HepG2 (cell line): ENCODE results near the gene ZDHHC24. TPM values are rescaled to one million over a fixed set of nuclear protein-coding genes. Genes with fewer than 3 reads are reported as not detected.

Experiments
- AGO1 ChIP-seq: fragments of 200-400 bp; formaldehyde crosslinking; IDR thresholded peaks from 2 replicates; pipeline ENCODE4 v1.6.1; 2017; ENCODE audit warnings: mild to moderate bottlenecking, low read depth, low read length, moderate library complexity; ENCODE audit not compliant: poor library complexity, severe bottlenecking
- ARID5B ChIP-seq: IDR thresholded peaks from 2 replicates; pipeline ENCODE4 v1.4.0; 2020; ENCODE audit warnings: mild to moderate bottlenecking, missing genetic modification reagents
- CBFB ChIP-seq: sonication (generic); formaldehyde crosslinking; IDR thresholded peaks from 2 replicates; pipeline ENCODE4 v1.4.0; 2020; ENCODE audit warnings: missing genetic modification reagents
- FOXK1 ChIP-seq: sonication (generic); formaldehyde crosslinking; IDR thresholded peaks from 2 replicates; pipeline ENCODE4 v1.4.0; 2020; ENCODE audit warnings: low read depth, missing genetic modification reagents, borderline replicate concordance
- GATAD1 ChIP-seq: IDR thresholded peaks from 2 replicates; pipeline ENCODE4 v1.6.1; 2016; ENCODE audit warnings: missing genetic modification reagents, missing compliant biosample characterization
- GRHL1 ChIP-seq: sonication (generic); formaldehyde crosslinking; conservative IDR thresholded peaks from 2 replicates; pipeline ENCODE4 v1.8.0; 2022; ENCODE audit warnings: missing genetic modification reagents
- NCOA1 ChIP-seq: sonication (generic); formaldehyde crosslinking; IDR thresholded peaks from 2 replicates; pipeline ENCODE4 v1.9.0; 2021; ENCODE audit warnings: missing genetic modification reagents
- SMAD3 ChIP-seq: sonication (generic); formaldehyde crosslinking; IDR thresholded peaks from 2 replicates; pipeline ENCODE4 v1.4.0; 2020; ENCODE audit warnings: missing genetic modification reagents
- SMYD3 ChIP-seq: sonication (generic); formaldehyde crosslinking; IDR thresholded peaks from 2 replicates; pipeline ENCODE4 v1.8.1; 2023; ENCODE audit warnings: mild to moderate bottlenecking, missing genetic modification reagents
- TBX3 ChIP-seq: fragments of 450-650 bp; IDR thresholded peaks from 2 replicates; pipeline ENCODE4 v1.6.1; 2017; ENCODE audit warnings: antibody characterized with exemption, mild to moderate bottlenecking, inconsistent platforms, borderline replicate concordance
- ZNF207 ChIP-seq: fragments of 450-650 bp; IDR thresholded peaks from 2 replicates; pipeline ENCODE4 v1.6.1; 2016; ENCODE audit warnings: antibody characterized with exemption, borderline replicate concordance
- ZNF33A ChIP-seq: sonication (generic); formaldehyde crosslinking; IDR thresholded peaks from 2 replicates; pipeline ENCODE4 v1.5.1; 2020; ENCODE audit warnings: missing genetic modification reagents, mild to moderate bottlenecking, moderate library complexity, borderline replicate concordance
- ZNF431 ChIP-seq: sonication (generic); formaldehyde crosslinking; IDR thresholded peaks from 2 replicates; pipeline ENCODE4 v1.9.0; 2022; ENCODE audit warnings: missing genetic modification reagents, low read depth, mild to moderate bottlenecking, borderline replicate concordance
- ZNF619 ChIP-seq: sonication (generic); formaldehyde crosslinking; IDR thresholded peaks from 2 replicates; pipeline ENCODE4 v1.4.0; 2020; ENCODE audit warnings: mild to moderate bottlenecking, missing genetic modification reagents
- ZNF710 ChIP-seq: sonication (generic); formaldehyde crosslinking; IDR thresholded peaks from 2 replicates; pipeline ENCODE4 v1.5.0; 2020; ENCODE audit warnings: mild to moderate bottlenecking, missing genetic modification reagents, borderline replicate concordance
- ZNF775 ChIP-seq: sonication (generic); formaldehyde crosslinking; IDR thresholded peaks from 2 replicates; pipeline ENCODE4 v1.4.0; 2020; ENCODE audit warnings: missing genetic modification reagents, mild to moderate bottlenecking, moderate library complexity, borderline replicate concordance
- ZNF777 ChIP-seq: sonication (generic); formaldehyde crosslinking; IDR thresholded peaks from 2 replicates; pipeline ENCODE4 v1.4.0; 2020; ENCODE audit warnings: missing genetic modification reagents
- polyA plus RNA-seq, 8 experiments: library from polyadenylated mRNA; depleted of rRNA in 3 of 8; stranded (reverse) in 7 of 8; unstranded in 1 of 8; fragments of >200 nt; fragmentation: Illumina TruSeq in 4 of 8; extraction: Trizol in 4 of 8; gene quantifications; 2 replicates each; pipeline versions ENCODE4 v1.2.1 to v1.2.3, GENCODE V29; 2011 to 2016; ENCODE audit warnings: low read depth in 4 of 8, missing spikeins in 1 of 8, mixed read lengths in 1 of 8; ENCODE audit not compliant: insufficient read depth in 1 of 8
- total RNA-seq, 5 experiments: library from RNA; depleted of rRNA; stranded (reverse); fragments of >200 nt; fragmentation: Illumina TruSeq; extraction: Trizol; gene quantifications; 2 replicates each; pipeline ENCODE4 v1.2.3, GENCODE V29; 2016; ENCODE audit warnings: low read depth in 1 of 5
- TF ChIP-seq, protein P1 (sequence below): sonication (generic); formaldehyde crosslinking; IDR thresholded peaks from 2 replicates; pipeline ENCODE4 v1.4.0; 2020; ENCODE audit warnings: missing genetic modification reagents, low read depth, mild to moderate bottlenecking, borderline replicate concordance
- TF ChIP-seq, protein P2 (sequence below): sonication (generic); formaldehyde crosslinking; IDR thresholded peaks from 2 replicates; pipeline ENCODE4 v1.5.1; 2020; ENCODE audit warnings: missing genetic modification reagents, mild to moderate bottlenecking, borderline replicate concordance

ZDHHC24 gene
- total and polyA plus RNA-seq, 2 of the 13 experiments (the other 11 are each of a cell fraction or from before 2014, with no cell fraction given), result 4.3 TPM

- TF ChIP-seq AGO1 (peak; percentile 27), ZNF710 (CRISPR knock-in tag) (0 out of 2 replicates have a peak, but pooled peaks have one; percentile 26), FOXK1 (CRISPR knock-in tag) (peak; percentile 64; the same call in 1 of the 2 replicates), NCOA1 (CRISPR knock-in tag) (no peak), GRHL1 (CRISPR knock-in tag) (no peak), ZNF207 (no peak), CBFB (CRISPR knock-in tag) (peak; percentile 57; the same call in 1 of the 2 replicates), SMYD3 (CRISPR knock-in tag) (peak; percentile 85; the same call in 1 of the 2 replicates), ARID5B (CRISPR knock-in tag) (peak; percentile 65; the same call in 1 of the 2 replicates), ZNF777 (CRISPR knock-in tag) (peak; percentile 99), ZNF431 (peak; percentile 61), ZNF775 (CRISPR knock-in tag) (no peak), TBX3 (no peak), ZNF33A (CRISPR knock-in tag) (no peak), GATAD1 (CRISPR knock-in tag) (peak; percentile 51), ZNF619 (CRISPR knock-in tag) (no peak), SMAD3 (CRISPR knock-in tag) (no peak; the same call in 1 of the 2 replicates)
- TF ChIP-seq, protein P1, sequence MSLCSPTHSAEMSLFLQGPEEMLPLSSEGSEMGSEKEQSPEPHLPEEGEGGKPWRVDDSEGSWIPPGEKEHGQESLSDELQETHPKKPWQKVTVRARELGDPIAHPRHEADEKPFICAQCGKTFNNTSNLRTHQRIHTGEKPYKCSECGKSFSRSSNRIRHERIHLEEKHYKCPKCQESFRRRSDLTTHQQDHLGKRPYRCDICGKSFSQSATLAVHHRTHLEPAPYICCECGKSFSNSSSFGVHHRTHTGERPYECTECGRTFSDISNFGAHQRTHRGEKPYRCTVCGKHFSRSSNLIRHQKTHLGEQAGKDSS (CRISPR knock-in tag), result peak; percentile 69; the same call in 1 of the 2 replicates
- TF ChIP-seq, protein P2, sequence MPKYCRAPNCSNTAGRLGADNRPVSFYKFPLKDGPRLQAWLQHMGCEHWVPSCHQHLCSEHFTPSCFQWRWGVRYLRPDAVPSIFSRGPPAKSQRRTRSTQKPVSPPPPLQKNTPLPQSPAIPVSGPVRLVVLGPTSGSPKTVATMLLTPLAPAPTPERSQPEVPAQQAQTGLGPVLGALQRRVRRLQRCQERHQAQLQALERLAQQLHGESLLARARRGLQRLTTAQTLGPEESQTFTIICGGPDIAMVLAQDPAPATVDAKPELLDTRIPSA (CRISPR knock-in tag), result 0 out of 2 replicates have a peak, but pooled peaks have one; percentile 40
These were observed 46.8 kb upstream of the ZDHHC24 start, which contains the start of the genes CCDC87 and CCS (continued) for GRCh38 chr11:66592457-66593302.
